Neural cell (in vitro differentiated cells): ENCODE measurements around the gene DIAPH2. TPM values are rescaled to one million over a fixed set of nuclear protein-coding genes. Genes with fewer than 3 reads are reported as not detected.

Source experiments
- polyA plus RNA-seq: library from polyadenylated mRNA; depleted of rRNA; stranded (reverse); fragments of >200 nt; gene quantifications from 2 replicates; pipeline ENCODE4 v1.2.3, GENCODE V29; 2014
- small RNA-seq, 3 experiments: library from RNA; depleted of rRNA; stranded (forward); fragments of <200 nt; gene quantifications; one replicate each; pipeline ENCODE3, GENCODE V24; 2012

The DIAPH2 gene
- polyA plus RNA-seq, 1 donor from 2014 or later: 0.07 TPM

Small RNA genes within 50 kb of the gene (small RNA-seq; reads per million reads assigned to genes)
- gene RF00017 (0 reads per million in 3 experiments), gene RF00019 (0 to 1.2 (median 0) reads per million in 3 experiments), gene RN7SL74P (0 reads per million in 3 experiments)

Other genes with a start within 250 kb of the DIAPH2 start
- gene RPA4, start 199.1 kb downstream of the DIAPH2 start, polyA plus RNA-seq: not detected in 2 replicates